ENCODE data around the gene CT47C1.

DNA sequence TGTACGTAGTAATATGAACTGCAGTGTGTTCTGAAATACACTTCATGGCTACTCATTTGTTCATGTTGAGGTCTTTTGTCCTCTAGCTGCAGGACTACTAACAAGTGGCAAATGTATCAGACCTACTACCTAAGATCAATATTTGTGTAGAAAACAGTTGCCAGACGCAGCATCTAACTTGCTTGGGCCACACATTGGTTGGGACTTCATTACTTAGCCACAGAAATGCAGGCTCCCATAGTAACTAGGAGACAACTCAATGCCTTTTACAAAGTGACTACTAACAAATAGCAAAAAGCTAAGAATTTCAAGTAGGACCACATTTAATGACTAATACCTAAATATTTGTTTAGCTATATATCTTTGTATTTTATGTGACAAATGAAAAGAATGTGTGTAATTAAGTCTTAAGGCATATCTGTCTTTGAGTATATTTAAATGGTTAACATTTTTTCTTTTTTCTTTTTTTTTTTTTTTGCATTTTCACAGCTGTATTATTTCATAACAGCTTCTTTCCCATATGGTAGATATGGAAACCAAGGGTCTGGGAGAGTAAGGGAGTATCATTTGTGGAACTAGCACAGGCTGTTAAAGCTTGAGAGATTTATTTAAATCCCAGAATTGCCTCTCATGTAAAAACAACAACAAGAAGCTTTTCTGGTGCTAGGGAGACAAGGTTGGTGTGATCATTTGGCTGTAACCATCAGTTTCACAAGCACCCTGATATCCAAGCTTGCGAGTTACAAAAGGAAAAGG lies 2.7 kb downstream of the CT47C1 start:
- TF ChIP-seq, protein P1, sequence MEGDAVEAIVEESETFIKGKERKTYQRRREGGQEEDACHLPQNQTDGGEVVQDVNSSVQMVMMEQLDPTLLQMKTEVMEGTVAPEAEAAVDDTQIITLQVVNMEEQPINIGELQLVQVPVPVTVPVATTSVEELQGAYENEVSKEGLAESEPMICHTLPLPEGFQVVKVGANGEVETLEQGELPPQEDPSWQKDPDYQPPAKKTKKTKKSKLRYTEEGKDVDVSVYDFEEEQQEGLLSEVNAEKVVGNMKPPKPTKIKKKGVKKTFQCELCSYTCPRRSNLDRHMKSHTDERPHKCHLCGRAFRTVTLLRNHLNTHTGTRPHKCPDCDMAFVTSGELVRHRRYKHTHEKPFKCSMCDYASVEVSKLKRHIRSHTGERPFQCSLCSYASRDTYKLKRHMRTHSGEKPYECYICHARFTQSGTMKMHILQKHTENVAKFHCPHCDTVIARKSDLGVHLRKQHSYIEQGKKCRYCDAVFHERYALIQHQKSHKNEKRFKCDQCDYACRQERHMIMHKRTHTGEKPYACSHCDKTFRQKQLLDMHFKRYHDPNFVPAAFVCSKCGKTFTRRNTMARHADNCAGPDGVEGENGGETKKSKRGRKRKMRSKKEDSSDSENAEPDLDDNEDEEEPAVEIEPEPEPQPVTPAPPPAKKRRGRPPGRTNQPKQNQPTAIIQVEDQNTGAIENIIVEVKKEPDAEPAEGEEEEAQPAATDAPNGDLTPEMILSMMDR (conservative IDR thresholded peaks at IDR 0.05; ENCODE audit: low read depth, low read length) = no peak
- no peak for TF ChIP-seq EZH2 (IDR thresholded peaks at IDR 0.05; ENCODE audit: low read length, unreplicated experiment)

Measured in PC-3 (cell line).